OCI-M2 (cell line): ENCODE data around the gene TNFSF13B.
"Not testable (repeated sequence)": the region's sequence is repeated elsewhere in the genome, so short reads cannot be mapped to it uniquely, and the experiment has no call there.

ENCODE experiments used
- DNase-seq: peaks from one replicate; lab custom pipeline; 2025; ENCODE audit not compliant: unreplicated experiment; lab: John Stamatoyannopoulos, UW

Gene TNFSF13B

GRCh38 chr13:108269601-108270328, at the start of gene TNFSF13B:
Gene TNFSF13B (plus strand): TSS chr13:108269718. CDS start chr13:108269896, 178 bp downstream.
- no peak for DNase-seq

- no peak for DNase-seq
Measured at GRCh38 chr13:108220041-108220440, 49.5 kb upstream of the TNFSF13B start.

- no peak for DNase-seq
Measured at GRCh38 chr13:108223687-108224503, 45.6 kb upstream of the TNFSF13B start.

- DNase-seq: no peak
Measured at GRCh38 chr13:108225440-108225839, 44.1 kb upstream of the TNFSF13B start.

GRCh38 chr13:108226184-108226583, 43.3 kb upstream of the TNFSF13B start:
- no peak for DNase-seq

GRCh38 chr13:108227651-108228272, 41.8 kb upstream of the TNFSF13B start:
- DNase-seq: no peak

- DNase-seq: no peak
Measured at GRCh38 chr13:108230377-108230776, 39.1 kb upstream of the TNFSF13B start.

- DNase-seq: no peak
Measured at GRCh38 chr13:108249150-108249549, 20.4 kb upstream of the TNFSF13B start.

GRCh38 chr13:108257248-108257647, 12.3 kb upstream of the TNFSF13B start:
- DNase-seq: no peak

GRCh38 chr13:108263621-108264355, 5.7 kb upstream of the TNFSF13B start:
- no peak for DNase-seq

- no peak for DNase-seq
Measured at GRCh38 chr13:108266321-108266990, 3.1 kb upstream of the TNFSF13B start.

- no peak for DNase-seq
Measured at GRCh38 chr13:108267347-108267746, 2.2 kb upstream of the TNFSF13B start.

GRCh38 chr13:108267855-108268254, 1.7 kb upstream of the TNFSF13B start:
- DNase-seq: not testable (repeated sequence)

GRCh38 chr13:108268466-108269112, 929 bp upstream of the TNFSF13B start:
- no peak for DNase-seq

- DNase-seq: no peak
Measured at GRCh38 chr13:108270442-108270841, 924 bp downstream of the TNFSF13B start.

GRCh38 chr13:108272333-108272732, 2.8 kb downstream of the TNFSF13B start:
- no peak for DNase-seq

GRCh38 chr13:108273429-108274118, 4.1 kb downstream of the TNFSF13B start:
- no peak for DNase-seq

- no peak for DNase-seq
Measured at GRCh38 chr13:108274718-108275117, 5.2 kb downstream of the TNFSF13B start.

- DNase-seq: no peak
Measured at GRCh38 chr13:108276060-108276459, 6.5 kb downstream of the TNFSF13B start.
